Measurements from ENCODE around the gene HIVEP1. TPM values are rescaled to one million over a fixed set of nuclear protein-coding genes. Genes with fewer than 3 reads are reported as not detected.
A peak's percentile ranks its signal among the peaks of the same experiment; 100 is the strongest.

Gene HIVEP1
- total RNA-seq (10 to 100 TPM; 12.4 to 16.9 (median 15.4) TPM), polyA plus RNA-seq (5.1 TPM)
- long read RNA-seq, donor 1, partial matches to known transcripts: 3 of 4 reads
- long read RNA-seq, donor 1, other reads (novel, unspliced or antisense): 1 of 4 reads
- long read RNA-seq, donor 2: 0 reads
- long read RNA-seq, donor 3, partial matches to known transcripts: 5 of 7 reads
- long read RNA-seq, donor 3, other reads (novel, unspliced or antisense): 1 of 7 reads
- long read RNA-seq, donor 4: 0 reads

DNA sequence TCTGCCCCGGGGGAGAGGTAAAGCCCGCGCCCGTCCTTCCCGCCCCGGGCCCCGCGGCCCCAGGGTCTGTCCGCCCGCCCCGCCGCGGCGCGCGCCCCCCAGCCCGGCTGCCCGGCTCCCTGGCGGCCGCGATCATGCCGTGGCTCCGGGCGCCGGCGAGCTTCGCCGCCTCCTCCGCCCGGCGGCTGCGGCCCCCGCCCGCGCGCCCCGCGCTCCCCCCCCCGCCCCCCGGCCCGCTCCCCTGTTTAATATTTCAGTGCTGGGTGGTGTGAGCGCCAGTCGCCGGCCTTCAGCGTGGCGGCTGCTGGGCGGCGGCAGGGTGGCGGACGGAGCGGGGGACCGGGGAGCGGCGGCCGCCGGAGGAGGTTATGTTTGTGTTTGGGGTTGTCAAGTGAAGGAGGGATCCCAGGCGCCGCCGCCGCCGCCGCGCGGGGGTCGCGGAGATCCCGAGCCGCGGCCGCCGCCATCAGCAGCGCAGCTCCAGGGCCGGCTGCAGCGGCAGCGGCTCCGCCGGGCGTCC is at the start of gene HIVEP1:
Gene HIVEP1, plus strand, starts transcription at position 275 of the 520 bp plus-strand sequence. CDS start 3,317 bp downstream, outside the sequence.
- Histone ChIP-seq H3K27ac (ENCODE audit: low read length) (peak within 1 kb of the TSS; percentile 91), H3K4me3 (ENCODE audit: low read length) (peak within 1 kb of the TSS; percentile 93), H3K9me3 (ENCODE audit: control insufficient read depth, low read length) (no peaks in the 10 kb centered on the region), H3K27me3 (ENCODE audit: control insufficient read depth, insufficient read depth) (no peaks in the 10 kb centered on the region), H3K4me1 (ENCODE audit: control insufficient read depth, insufficient read depth, low read length) (no peaks in the 10 kb centered on the region)
- no peak for ATAC-seq
- peak in 2 of 3 donors; percentile 37 to 76 for DNase-seq
- intact Hi-C loops (cut with DNase I): no loop called here
- under 1% methylated on average over 78 of the region's 78 CpGs for WGBS

DNA sequence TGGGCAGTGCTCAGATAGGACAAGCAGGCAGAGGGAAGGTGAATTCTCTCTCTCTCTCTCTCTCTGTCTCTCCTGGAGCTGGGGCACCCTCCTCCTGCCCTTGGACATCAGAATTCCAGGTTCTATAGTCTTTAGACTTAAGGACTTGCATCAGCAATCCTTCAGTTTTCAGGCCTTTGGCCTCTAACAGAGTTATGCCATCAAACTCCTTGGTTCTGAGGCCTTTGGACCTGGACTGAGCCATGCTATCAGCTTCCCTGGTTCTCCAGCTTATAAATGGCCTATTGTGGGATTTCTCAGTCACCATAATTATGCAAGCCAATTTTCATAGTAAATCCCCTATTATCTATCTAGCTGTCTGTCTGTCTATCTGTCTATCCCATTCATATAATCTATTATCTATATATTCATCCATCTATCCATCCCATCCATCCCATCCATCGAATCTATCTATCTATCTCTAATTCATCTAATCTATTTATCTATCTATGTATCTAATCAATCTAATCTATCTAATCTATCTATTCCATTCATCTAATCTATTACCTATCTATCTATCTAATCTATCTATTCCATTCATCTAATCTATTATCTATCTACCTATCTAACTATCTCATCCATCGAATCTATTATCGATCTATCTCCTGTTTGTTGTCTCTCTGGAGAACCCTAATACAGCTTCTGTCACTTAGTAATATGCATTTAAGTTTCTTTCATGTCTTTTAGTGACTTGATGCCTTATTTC is 48.2 kb upstream of the HIVEP1 start:
- intact Hi-C loops (cut with DNase I): no loop called here
- DNase-seq (no peak), ATAC-seq (no peak)
- H3K4me1 ChIP-seq (ENCODE audit: control insufficient read depth, insufficient read depth, low read length): no peaks in the 10 kb centered on the region
- no peak overlapping the region for H3K27ac ChIP-seq (ENCODE audit: low read length)
- H3K4me3 ChIP-seq (ENCODE audit: low read length): no peak overlapping the region
- no peaks in the 10 kb centered on the region for H3K9me3 ChIP-seq (ENCODE audit: control insufficient read depth, low read length)
- no peaks in the 10 kb centered on the region for H3K27me3 ChIP-seq (ENCODE audit: control insufficient read depth, insufficient read depth)
- 93% methylated on average over 3 of the region's 3 CpGs for WGBS

DNA sequence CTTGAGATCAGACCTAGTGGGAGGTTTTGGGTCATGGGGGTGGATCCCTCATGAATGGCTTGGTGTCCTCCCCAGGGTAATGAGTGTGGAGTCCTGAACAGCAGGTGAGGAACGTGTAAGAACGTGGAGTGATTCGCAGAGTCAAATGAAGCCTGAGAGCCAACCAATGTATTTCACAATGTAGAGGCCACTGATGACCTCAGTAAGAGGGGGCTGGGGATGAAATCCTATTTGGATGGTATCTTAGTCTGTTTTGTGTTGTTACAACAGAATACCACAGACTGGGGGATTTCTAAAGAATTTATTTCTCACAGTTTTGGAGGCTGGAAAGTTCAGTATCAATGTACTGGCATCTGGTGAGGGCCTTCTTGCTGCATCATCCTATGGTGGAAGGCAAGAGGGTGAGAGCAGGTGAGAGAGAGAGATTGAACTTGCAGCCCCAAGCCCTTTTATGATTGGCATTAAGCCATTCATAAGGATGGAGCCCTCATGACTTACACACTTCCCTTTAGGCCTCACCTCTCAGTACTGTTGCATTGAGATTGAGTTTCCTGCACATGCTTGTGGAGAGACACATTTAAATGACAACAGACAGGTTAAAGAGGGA is 47.3 kb upstream of the HIVEP1 start:
- ATAC-seq (no peak), DNase-seq (no peak)
- 94% methylated on average over 3 of the region's 3 CpGs for WGBS
- no peak overlapping the region for H3K27ac ChIP-seq (ENCODE audit: low read length)
- no peaks in the 10 kb centered on the region for H3K4me1 ChIP-seq (ENCODE audit: control insufficient read depth, insufficient read depth, low read length)
- no peak overlapping the region for H3K4me3 ChIP-seq (ENCODE audit: low read length)
- intact Hi-C loops (cut with DNase I): no loop called here
- no peaks in the 10 kb centered on the region for H3K27me3 ChIP-seq (ENCODE audit: control insufficient read depth, insufficient read depth)
- no peaks in the 10 kb centered on the region for H3K9me3 ChIP-seq (ENCODE audit: control insufficient read depth, low read length)

DNA sequence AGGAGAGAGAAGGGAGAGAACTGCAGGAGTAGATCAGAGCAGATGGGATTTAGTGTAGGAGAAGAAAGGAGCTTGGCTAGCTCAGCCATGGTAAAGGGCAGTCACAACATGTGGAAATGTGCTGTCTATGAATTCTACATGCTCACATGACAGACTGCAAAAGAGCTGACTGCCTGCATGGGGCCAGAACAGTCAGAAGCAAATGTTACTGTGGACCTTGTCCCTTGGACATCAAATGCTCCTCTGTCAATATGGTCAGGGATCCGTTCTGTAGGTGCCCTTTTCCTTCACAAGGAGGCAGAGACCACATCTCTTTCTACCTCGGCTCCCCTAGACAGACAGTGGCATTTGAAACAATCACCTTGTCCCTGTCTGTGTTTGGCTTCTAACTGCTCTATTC is 46.6 kb upstream of the HIVEP1 start:
- WGBS: 97% methylated on average over 2 of the region's 2 CpGs
- no peak for DNase-seq
- no peaks in the 10 kb centered on the region for H3K27me3 ChIP-seq (ENCODE audit: control insufficient read depth, insufficient read depth)
- intact Hi-C loops (cut with DNase I): no loop called here
- no peak overlapping the region for H3K4me3 ChIP-seq (ENCODE audit: low read length)
- no peaks in the 10 kb centered on the region for H3K9me3 ChIP-seq (ENCODE audit: control insufficient read depth, low read length)
- no peak for ATAC-seq
- no peak overlapping the region for H3K27ac ChIP-seq (ENCODE audit: low read length)
- no peaks in the 10 kb centered on the region for H3K4me1 ChIP-seq (ENCODE audit: control insufficient read depth, insufficient read depth, low read length)

DNA sequence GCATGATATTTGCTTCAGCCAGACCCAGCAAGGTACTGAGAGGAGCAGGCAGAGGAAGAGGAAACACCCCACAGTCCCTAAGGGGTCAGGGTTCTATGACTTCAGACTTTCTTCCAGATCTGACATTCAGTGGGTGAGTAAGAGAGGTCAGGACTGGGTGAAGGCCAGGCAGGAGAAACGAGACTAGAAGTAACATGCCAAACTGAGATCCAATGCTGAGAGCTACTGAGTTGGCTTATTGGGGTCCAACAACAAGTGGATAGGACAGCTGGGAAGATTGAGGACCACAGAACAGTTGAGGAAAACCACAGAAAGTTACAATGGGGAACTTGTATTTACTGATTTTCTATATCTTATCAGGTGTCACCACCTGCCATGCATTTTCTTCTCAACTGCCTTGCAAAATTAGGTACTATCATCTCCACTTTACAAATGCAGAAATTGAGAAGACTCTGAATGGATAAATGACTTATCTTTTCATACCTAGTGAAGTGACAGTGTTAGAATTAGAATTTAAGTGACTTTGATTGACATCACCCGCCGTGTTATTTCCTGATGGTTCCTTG is 43.8 kb upstream of the HIVEP1 start:
- no peaks in the 10 kb centered on the region for H3K4me1 ChIP-seq (ENCODE audit: control insufficient read depth, insufficient read depth, low read length)
- 65% methylated on average over 3 of the region's 3 CpGs for WGBS
- no peak overlapping the region for H3K27ac ChIP-seq (ENCODE audit: low read length)
- DNase-seq: no peak
- H3K27me3 ChIP-seq (ENCODE audit: control insufficient read depth, insufficient read depth): no peaks in the 10 kb centered on the region
- no peaks in the 10 kb centered on the region for H3K9me3 ChIP-seq (ENCODE audit: control insufficient read depth, low read length)
- peak; percentile 38 to 53 for ATAC-seq
- no peak overlapping the region for H3K4me3 ChIP-seq (ENCODE audit: low read length)
- intact Hi-C loops (cut with DNase I): no loop called here

DNA sequence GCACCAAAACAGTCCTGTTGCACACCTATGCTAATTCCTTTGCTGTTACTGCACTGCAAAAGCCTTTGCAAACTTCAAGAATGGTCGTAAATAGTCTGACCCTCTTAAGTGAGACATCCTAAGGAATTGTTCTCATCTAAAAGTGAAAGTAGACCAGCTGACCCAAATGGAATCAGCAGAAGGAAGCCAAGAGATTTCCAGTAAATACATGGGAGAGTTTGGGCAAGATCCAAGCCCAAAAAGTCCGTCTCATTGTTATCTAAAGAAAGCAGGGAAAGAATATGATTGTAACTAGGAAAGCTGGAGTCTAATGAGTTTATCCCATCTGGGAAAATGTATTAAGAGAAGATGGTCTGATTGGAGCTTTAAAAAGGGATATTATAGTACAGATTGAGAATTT is 43.0 kb upstream of the HIVEP1 start:
- H3K4me3 ChIP-seq (ENCODE audit: low read length): peak overlapping the region; percentile 1
- no peaks in the 10 kb centered on the region for H3K27me3 ChIP-seq (ENCODE audit: control insufficient read depth, insufficient read depth)
- WGBS: 27% methylated on average over 2 of the region's 2 CpGs
- no peaks in the 10 kb centered on the region for H3K9me3 ChIP-seq (ENCODE audit: control insufficient read depth, low read length)
- H3K4me1 ChIP-seq (ENCODE audit: control insufficient read depth, insufficient read depth, low read length): no peaks in the 10 kb centered on the region
- intact Hi-C loops (cut with DNase I): no loop called here
- ATAC-seq (peak; percentile 76 to 78), DNase-seq (peak in 1 of 3 donors; percentile 19)
- H3K27ac ChIP-seq (ENCODE audit: low read length): peak overlapping the region; percentile 56

DNA sequence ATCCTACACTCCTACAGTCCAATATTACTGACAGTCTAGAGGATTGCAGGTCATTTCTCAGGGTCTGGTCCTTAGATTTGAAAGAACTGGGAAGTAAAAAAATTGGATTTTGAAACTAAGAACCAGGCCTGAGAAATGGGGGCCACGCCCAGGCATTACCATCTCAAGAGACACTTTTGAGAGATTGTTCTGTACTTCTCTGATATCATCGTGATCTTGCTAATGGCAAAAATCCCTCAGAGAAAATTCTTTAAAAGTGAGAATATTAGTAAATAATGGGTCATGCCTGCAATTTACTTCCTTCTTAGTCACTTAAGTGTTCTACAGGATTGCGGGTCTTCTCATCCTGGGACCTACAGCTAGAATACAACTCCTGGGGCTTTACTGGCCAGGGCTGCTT is 42.0 kb upstream of the HIVEP1 start:
- Histone ChIP-seq H3K27ac (ENCODE audit: low read length) (no peak overlapping the region), H3K27me3 (ENCODE audit: control insufficient read depth, insufficient read depth) (no peaks in the 10 kb centered on the region), H3K9me3 (ENCODE audit: control insufficient read depth, low read length) (no peaks in the 10 kb centered on the region), H3K4me1 (ENCODE audit: control insufficient read depth, insufficient read depth, low read length) (no peaks in the 10 kb centered on the region), H3K4me3 (ENCODE audit: low read length) (no peak overlapping the region)
- WGBS: 87% methylated on average over 3 of the region's 3 CpGs
- ATAC-seq: no peak
- DNase-seq: no peak
- intact Hi-C loops (cut with DNase I): no loop called here

DNA sequence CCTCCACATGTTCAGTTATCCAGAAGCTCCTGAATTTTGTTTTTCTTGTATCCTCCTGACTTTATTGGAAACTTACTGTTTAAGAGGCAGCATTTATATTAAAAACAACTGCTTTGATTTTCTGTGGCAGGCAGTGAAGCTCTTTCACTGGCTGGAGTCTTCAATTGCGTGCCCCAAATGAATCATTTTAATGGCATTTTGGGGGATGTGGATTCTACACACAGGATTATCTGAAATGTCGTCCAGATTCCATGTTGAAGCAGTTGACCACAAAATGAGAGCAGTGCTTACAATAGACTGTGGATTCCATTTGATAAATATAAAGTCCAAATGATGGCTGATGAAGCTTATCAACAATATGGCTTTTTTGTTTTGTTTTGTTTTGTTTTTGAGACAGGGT is 41.0 kb upstream of the HIVEP1 start:
- 75% methylated on average over 2 of the region's 2 CpGs for WGBS
- ATAC-seq (no peak), DNase-seq (no peak)
- Histone ChIP-seq H3K9me3 (ENCODE audit: control insufficient read depth, low read length) (no peaks in the 10 kb centered on the region), H3K27ac (ENCODE audit: low read length) (no peak overlapping the region), H3K27me3 (ENCODE audit: control insufficient read depth, insufficient read depth) (no peaks in the 10 kb centered on the region), H3K4me1 (ENCODE audit: control insufficient read depth, insufficient read depth, low read length) (no peaks in the 10 kb centered on the region), H3K4me3 (ENCODE audit: low read length) (no peak overlapping the region)
- intact Hi-C loops (cut with DNase I): no loop called here

DNA sequence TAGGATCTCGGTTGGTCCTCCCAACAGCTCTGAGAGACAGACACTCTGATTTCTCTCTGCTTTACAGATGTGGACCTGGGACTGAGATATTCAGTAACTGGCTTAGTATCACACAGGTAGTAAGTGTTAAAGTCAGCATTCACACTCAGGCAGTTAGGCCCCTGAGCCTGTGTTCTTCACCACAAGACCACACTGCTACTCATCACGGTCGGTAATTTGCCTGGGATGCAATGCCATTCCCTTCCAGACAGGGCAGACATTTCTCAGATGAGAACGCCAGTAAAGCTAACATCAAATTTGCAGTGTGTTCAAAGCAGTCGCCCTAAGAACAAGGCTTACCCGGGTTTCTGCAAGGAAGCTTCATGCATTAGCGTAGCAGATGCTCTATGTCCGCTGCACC is 39.8 kb upstream of the HIVEP1 start:
- no peak for DNase-seq
- intact Hi-C loops (cut with DNase I): no loop called here
- 90% methylated on average over 8 of the region's 8 CpGs for WGBS
- ATAC-seq: no peak
- no peaks in the 10 kb centered on the region for H3K9me3 ChIP-seq (ENCODE audit: control insufficient read depth, low read length)
- no peak overlapping the region for H3K4me3 ChIP-seq (ENCODE audit: low read length)
- H3K4me1 ChIP-seq (ENCODE audit: control insufficient read depth, insufficient read depth, low read length): no peaks in the 10 kb centered on the region
- H3K27me3 ChIP-seq (ENCODE audit: control insufficient read depth, insufficient read depth): no peaks in the 10 kb centered on the region
- no peak overlapping the region for H3K27ac ChIP-seq (ENCODE audit: low read length)

DNA sequence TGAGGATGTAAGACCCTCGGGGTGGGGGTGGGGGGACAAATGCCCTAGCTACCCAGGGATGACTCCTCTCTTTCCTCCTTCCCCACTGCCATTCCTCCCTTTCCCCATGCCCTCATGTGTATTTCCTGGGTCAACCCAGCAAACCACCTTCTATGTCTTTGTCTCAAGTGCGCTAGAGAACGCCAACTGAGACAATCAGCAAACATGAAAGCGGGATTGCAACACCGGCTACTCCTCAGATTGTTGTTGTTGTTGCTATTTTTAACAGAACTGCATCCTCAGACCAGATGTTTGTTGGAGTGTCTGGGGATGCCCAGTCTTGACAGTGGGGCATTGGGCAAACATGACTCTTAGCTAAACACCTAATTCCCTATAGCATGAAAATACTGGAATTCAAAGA is 39.3 kb upstream of the HIVEP1 start:
- no peak overlapping the region for H3K27ac ChIP-seq (ENCODE audit: low read length)
- H3K4me1 ChIP-seq (ENCODE audit: control insufficient read depth, insufficient read depth, low read length): no peaks in the 10 kb centered on the region
- intact Hi-C loops (cut with DNase I): no loop called here
- 84% methylated on average over 5 of the region's 5 CpGs for WGBS
- DNase-seq (no peak), ATAC-seq (no peak)
- no peaks in the 10 kb centered on the region for H3K27me3 ChIP-seq (ENCODE audit: control insufficient read depth, insufficient read depth)
- H3K9me3 ChIP-seq (ENCODE audit: control insufficient read depth, low read length): no peaks in the 10 kb centered on the region
- no peak overlapping the region for H3K4me3 ChIP-seq (ENCODE audit: low read length)

DNA sequence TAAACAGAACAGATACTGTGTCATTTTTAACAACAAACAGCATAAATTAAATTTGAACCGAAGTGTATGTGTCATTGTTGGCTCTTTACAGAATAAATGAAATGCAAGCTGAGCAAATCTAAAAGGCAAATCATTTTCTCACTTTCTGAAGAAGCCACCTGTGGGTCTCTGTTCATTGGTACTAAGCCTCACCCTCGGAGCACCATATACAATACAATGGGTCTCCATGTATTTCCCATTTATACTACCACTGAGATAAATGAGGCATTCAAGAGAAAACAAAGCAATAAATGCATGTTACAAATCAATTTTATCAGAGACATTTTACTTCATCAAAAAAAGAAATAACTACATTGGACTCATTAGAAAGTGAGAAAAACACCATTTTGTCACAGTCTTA is 38.9 kb upstream of the HIVEP1 start:
- no peaks in the 10 kb centered on the region for H3K9me3 ChIP-seq (ENCODE audit: control insufficient read depth, low read length)
- no peak for ATAC-seq
- 95% methylated on average over 2 of the region's 2 CpGs for WGBS

More for the DNA sequence above, 38.9 kb upstream of the HIVEP1 start:
- no peak overlapping the region for H3K27ac ChIP-seq (ENCODE audit: low read length)
- intact Hi-C loops (cut with DNase I): no loop called here
- no peaks in the 10 kb centered on the region for H3K27me3 ChIP-seq (ENCODE audit: control insufficient read depth, insufficient read depth)
- H3K4me1 ChIP-seq (ENCODE audit: control insufficient read depth, insufficient read depth, low read length): no peaks in the 10 kb centered on the region
- H3K4me3 ChIP-seq (ENCODE audit: low read length): no peak overlapping the region
- DNase-seq: no peak

Data from right cardiac atrium (tissue), 5 donors.